ENCODE data around the gene TSPEAR.

DNA sequence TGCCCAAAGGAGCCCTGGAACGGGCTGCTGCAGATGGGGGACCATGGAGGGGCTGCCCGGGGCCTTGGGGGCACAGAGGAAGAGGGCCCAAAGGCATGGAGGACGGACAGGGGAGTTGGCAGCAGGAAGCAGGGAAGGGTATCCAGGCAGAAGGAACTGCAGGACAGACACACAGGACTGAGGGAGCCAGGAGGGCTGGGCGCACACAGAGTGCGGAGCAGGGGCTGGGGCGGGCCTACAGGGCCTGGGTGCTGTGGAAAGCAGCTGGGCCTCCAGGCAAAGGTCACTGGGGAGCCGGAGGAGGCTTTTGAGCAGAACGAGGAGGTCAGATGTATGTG is 199.5 kb downstream of the TSPEAR start:
- TF ChIP-seq, protein P1, sequence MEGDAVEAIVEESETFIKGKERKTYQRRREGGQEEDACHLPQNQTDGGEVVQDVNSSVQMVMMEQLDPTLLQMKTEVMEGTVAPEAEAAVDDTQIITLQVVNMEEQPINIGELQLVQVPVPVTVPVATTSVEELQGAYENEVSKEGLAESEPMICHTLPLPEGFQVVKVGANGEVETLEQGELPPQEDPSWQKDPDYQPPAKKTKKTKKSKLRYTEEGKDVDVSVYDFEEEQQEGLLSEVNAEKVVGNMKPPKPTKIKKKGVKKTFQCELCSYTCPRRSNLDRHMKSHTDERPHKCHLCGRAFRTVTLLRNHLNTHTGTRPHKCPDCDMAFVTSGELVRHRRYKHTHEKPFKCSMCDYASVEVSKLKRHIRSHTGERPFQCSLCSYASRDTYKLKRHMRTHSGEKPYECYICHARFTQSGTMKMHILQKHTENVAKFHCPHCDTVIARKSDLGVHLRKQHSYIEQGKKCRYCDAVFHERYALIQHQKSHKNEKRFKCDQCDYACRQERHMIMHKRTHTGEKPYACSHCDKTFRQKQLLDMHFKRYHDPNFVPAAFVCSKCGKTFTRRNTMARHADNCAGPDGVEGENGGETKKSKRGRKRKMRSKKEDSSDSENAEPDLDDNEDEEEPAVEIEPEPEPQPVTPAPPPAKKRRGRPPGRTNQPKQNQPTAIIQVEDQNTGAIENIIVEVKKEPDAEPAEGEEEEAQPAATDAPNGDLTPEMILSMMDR (conservative IDR thresholded peaks at IDR 0.05; ENCODE audit: low read length) = no peak
- TF ChIP-seq EZH2phosphoT487 (IDR thresholded peaks at IDR 0.05; ENCODE audit: borderline replicate concordance, low read depth, low read length) = no peak

Measured in OCI-LY7 (cell line).